WTC11 (cell line): ENCODE data around the gene DNAI7. TPM values are rescaled to one million over a fixed set of nuclear protein-coding genes. Genes with fewer than 3 reads are reported as not detected.

Source experiments
- ATAC-seq: fragments of 200-7000 bp; cut with Tn5 transposase; 2 replicates; pipeline ENCODE4 v1.10.0; 2021; ENCODE audit warnings: mild to moderate bottlenecking, moderate library complexity
- CTCF ChIA-PET: fragments of 300-600 bp; sonication (Branson Sonifier 250); formaldehyde crosslinking; loops from one replicate; lab custom pipeline; 2021; ENCODE audit warnings: antibody characterized with exemption; lab: Charles Lee
- POLR2A ChIA-PET: fragments of 350-600 bp; sonication (Branson Sonifier 250); formaldehyde crosslinking; loops from one replicate; lab custom pipeline; 2021; ENCODE audit warnings: antibody characterized with exemption; lab: Charles Lee
- DNase-seq: peaks from one replicate; pipeline ENCODE4 v3.0.0; 2021; ENCODE audit warnings: low spot score
- H3K27ac Mint-ChIP-seq: 2 replicates; pipeline ENCODE4 v1.8.0; 2021; ENCODE audit warnings: mixed read lengths
- H3K27me3 Mint-ChIP-seq: 2 replicates; pipeline ENCODE4 v1.8.0; 2021; ENCODE audit warnings: low read depth, mild to moderate bottlenecking, moderate library complexity, mixed read lengths
- H3K36me3 Mint-ChIP-seq: 2 replicates; pipeline ENCODE4 v1.8.0; 2021; ENCODE audit warnings: mixed read lengths
- H3K4me1 Mint-ChIP-seq: 2 replicates; pipeline ENCODE4 v1.8.0; 2022; ENCODE audit warnings: mixed read lengths
- H3K4me3 Mint-ChIP-seq: 2 replicates; pipeline ENCODE4 v1.8.0; 2021; ENCODE audit warnings: mild to moderate bottlenecking, moderate library complexity, mixed read lengths
- H3K9me3 Mint-ChIP-seq: 2 replicates; pipeline ENCODE4 v1.8.0; 2021; ENCODE audit warnings: mixed read lengths
- ATF2 ChIP-seq: sonication (generic); formaldehyde crosslinking; IDR thresholded peaks from 2 replicates; pipeline ENCODE4 v1.8.1; 2022; ENCODE audit warnings: low read depth, missing genetic modification reagents, borderline replicate concordance
- ATF3 ChIP-seq: sonication (generic); formaldehyde crosslinking; conservative IDR thresholded peaks from 2 replicates; pipeline ENCODE4 v1.8.1; 2022; ENCODE audit warnings: mild to moderate bottlenecking, missing genetic modification reagents
- CBFB ChIP-seq: sonication (generic); formaldehyde crosslinking; IDR thresholded peaks from 2 replicates; pipeline ENCODE4 v1.8.1; 2022; ENCODE audit warnings: mild to moderate bottlenecking, low read depth, missing genetic modification reagents
- FOXJ3 ChIP-seq: sonication (generic); formaldehyde crosslinking; IDR thresholded peaks from 2 replicates; pipeline ENCODE4 v1.9.0; 2021; ENCODE audit warnings: missing genetic modification reagents, mild to moderate bottlenecking, borderline replicate concordance
- GRHL2 ChIP-seq: fragments of 250-450 bp; sonication (Bioruptor Pico); IDR thresholded peaks from 2 replicates; pipeline ENCODE4 v1.8.0; 2022; ENCODE audit warnings: mild to moderate bottlenecking, moderate library complexity; ENCODE audit not compliant: insufficient replicate concordance, severe bottlenecking
- HMGXB4 ChIP-seq: sonication (generic); formaldehyde crosslinking; IDR thresholded peaks from 2 replicates; pipeline ENCODE4 v1.8.1; 2023; ENCODE audit warnings: mild to moderate bottlenecking, moderate library complexity, missing genetic modification reagents
- IRF1 ChIP-seq: sonication (generic); formaldehyde crosslinking; IDR thresholded peaks from 2 replicates; pipeline ENCODE4 v1.8.0; 2023; ENCODE audit warnings: missing genetic modification reagents
- NFE2L1 ChIP-seq: sonication (generic); formaldehyde crosslinking; IDR thresholded peaks from 2 replicates; pipeline ENCODE4 v1.8.1; 2023; ENCODE audit warnings: missing genetic modification reagents
- OVOL2 ChIP-seq: fragments of 250-450 bp; sonication (Bioruptor Pico); IDR thresholded peaks from 2 replicates; pipeline ENCODE4 v1.9.0; 2021; ENCODE audit warnings: mild to moderate bottlenecking, borderline replicate concordance
- ZNF423 ChIP-seq: fragments of 250-450 bp; sonication (Bioruptor Pico); IDR thresholded peaks from 2 replicates; pipeline ENCODE4 v2.1.2; 2022; ENCODE audit warnings: mild to moderate bottlenecking, moderate library complexity
- ZNF671 ChIP-seq: fragments of 250-450 bp; sonication (Bioruptor Pico); IDR thresholded peaks from 2 replicates; pipeline ENCODE4 v1.8.0; 2021; ENCODE audit warnings: mild to moderate bottlenecking
- total RNA-seq: library from RNA; stranded (reverse); gene quantifications from 3 replicates; pipeline ENCODE4 v1.2.3, GENCODE V29; 2021
- TF ChIP-seq, protein P1 (sequence below): sonication (generic); formaldehyde crosslinking; IDR thresholded peaks from 2 replicates; pipeline ENCODE4 v1.8.1; 2023; ENCODE audit warnings: mild to moderate bottlenecking, missing genetic modification reagents
- TF ChIP-seq, protein P2 (sequence below): sonication (generic); formaldehyde crosslinking; conservative IDR thresholded peaks from 2 replicates; pipeline ENCODE4 v1.8.1; 2023; ENCODE audit warnings: mild to moderate bottlenecking, low read depth, missing genetic modification reagents, moderate library complexity
- TF ChIP-seq, protein P3 (sequence below): sonication (generic); formaldehyde crosslinking; IDR thresholded peaks from 2 replicates; pipeline ENCODE4 v1.8.0; 2023; ENCODE audit warnings: missing genetic modification reagents, mild to moderate bottlenecking, borderline replicate concordance
- TF ChIP-seq, protein P4 (sequence below): sonication (generic); formaldehyde crosslinking; IDR thresholded peaks from 2 replicates; pipeline ENCODE4 v1.8.1; 2023; ENCODE audit warnings: mild to moderate bottlenecking, missing genetic modification reagents, moderate library complexity
- TF ChIP-seq, protein P5 (sequence below): sonication (generic); formaldehyde crosslinking; IDR thresholded peaks from 2 replicates; pipeline ENCODE4 v1.8.0; 2022; ENCODE audit warnings: missing genetic modification reagents

The DNAI7 gene
- total RNA-seq, 1 experiment from 2014 or later: not detected

DNA sequence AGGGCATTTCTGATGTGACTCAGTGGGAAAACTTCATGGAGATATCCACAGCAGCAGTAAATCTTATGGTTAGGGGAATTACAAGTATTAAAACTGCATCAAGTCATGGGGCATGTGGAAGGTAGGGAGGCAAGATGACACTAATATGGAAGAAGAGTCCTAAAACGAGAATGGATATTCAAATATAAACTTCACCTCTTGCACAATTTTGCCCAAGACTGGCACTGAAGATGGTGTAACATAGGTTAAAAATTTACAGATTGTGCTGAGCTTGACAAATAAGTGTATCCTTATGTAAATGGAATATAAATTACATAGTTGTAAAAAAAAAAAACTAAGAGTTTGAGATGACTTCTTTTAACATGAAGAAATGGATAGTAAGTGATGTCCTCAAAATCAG, 12.9 kb upstream of the DNAI7 start:
- H3K4me3 Mint-ChIP-seq: no peak overlapping the region
- TF ChIP-seq, protein P1, sequence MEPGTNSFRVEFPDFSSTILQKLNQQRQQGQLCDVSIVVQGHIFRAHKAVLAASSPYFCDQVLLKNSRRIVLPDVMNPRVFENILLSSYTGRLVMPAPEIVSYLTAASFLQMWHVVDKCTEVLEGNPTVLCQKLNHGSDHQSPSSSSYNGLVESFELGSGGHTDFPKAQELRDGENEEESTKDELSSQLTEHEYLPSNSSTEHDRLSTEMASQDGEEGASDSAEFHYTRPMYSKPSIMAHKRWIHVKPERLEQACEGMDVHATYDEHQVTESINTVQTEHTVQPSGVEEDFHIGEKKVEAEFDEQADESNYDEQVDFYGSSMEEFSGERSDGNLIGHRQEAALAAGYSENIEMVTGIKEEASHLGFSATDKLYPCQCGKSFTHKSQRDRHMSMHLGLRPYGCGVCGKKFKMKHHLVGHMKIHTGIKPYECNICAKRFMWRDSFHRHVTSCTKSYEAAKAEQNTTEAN (CRISPR knock-in tag): no peak
- no peak for TF ChIP-seq HMGXB4 (CRISPR knock-in tag)
- no peak for TF ChIP-seq ZNF423 (CRISPR knock-in tag)
- TF ChIP-seq, protein P2, sequence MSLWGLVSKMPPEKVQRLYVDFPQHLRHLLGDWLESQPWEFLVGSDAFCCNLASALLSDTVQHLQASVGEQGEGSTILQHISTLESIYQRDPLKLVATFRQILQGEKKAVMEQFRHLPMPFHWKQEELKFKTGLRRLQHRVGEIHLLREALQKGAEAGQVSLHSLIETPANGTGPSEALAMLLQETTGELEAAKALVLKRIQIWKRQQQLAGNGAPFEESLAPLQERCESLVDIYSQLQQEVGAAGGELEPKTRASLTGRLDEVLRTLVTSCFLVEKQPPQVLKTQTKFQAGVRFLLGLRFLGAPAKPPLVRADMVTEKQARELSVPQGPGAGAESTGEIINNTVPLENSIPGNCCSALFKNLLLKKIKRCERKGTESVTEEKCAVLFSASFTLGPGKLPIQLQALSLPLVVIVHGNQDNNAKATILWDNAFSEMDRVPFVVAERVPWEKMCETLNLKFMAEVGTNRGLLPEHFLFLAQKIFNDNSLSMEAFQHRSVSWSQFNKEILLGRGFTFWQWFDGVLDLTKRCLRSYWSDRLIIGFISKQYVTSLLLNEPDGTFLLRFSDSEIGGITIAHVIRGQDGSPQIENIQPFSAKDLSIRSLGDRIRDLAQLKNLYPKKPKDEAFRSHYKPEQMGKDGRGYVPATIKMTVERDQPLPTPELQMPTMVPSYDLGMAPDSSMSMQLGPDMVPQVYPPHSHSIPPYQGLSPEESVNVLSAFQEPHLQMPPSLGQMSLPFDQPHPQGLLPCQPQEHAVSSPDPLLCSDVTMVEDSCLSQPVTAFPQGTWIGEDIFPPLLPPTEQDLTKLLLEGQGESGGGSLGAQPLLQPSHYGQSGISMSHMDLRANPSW: no peak
- no peak for TF ChIP-seq CBFB (CRISPR knock-in tag)
- TF ChIP-seq ATF2 (CRISPR knock-in tag): no peak
- TF ChIP-seq, protein P3, sequence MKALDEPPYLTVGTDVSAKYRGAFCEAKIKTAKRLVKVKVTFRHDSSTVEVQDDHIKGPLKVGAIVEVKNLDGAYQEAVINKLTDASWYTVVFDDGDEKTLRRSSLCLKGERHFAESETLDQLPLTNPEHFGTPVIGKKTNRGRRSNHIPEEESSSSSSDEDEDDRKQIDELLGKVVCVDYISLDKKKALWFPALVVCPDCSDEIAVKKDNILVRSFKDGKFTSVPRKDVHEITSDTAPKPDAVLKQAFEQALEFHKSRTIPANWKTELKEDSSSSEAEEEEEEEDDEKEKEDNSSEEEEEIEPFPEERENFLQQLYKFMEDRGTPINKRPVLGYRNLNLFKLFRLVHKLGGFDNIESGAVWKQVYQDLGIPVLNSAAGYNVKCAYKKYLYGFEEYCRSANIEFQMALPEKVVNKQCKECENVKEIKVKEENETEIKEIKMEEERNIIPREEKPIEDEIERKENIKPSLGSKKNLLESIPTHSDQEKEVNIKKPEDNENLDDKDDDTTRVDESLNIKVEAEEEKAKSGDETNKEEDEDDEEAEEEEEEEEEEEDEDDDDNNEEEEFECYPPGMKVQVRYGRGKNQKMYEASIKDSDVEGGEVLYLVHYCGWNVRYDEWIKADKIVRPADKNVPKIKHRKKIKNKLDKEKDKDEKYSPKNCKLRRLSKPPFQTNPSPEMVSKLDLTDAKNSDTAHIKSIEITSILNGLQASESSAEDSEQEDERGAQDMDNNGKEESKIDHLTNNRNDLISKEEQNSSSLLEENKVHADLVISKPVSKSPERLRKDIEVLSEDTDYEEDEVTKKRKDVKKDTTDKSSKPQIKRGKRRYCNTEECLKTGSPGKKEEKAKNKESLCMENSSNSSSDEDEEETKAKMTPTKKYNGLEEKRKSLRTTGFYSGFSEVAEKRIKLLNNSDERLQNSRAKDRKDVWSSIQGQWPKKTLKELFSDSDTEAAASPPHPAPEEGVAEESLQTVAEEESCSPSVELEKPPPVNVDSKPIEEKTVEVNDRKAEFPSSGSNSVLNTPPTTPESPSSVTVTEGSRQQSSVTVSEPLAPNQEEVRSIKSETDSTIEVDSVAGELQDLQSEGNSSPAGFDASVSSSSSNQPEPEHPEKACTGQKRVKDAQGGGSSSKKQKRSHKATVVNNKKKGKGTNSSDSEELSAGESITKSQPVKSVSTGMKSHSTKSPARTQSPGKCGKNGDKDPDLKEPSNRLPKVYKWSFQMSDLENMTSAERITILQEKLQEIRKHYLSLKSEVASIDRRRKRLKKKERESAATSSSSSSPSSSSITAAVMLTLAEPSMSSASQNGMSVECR (CRISPR knock-in tag): no peak
- no peak for TF ChIP-seq IRF1 (CRISPR knock-in tag)
- TF ChIP-seq, protein P4, sequence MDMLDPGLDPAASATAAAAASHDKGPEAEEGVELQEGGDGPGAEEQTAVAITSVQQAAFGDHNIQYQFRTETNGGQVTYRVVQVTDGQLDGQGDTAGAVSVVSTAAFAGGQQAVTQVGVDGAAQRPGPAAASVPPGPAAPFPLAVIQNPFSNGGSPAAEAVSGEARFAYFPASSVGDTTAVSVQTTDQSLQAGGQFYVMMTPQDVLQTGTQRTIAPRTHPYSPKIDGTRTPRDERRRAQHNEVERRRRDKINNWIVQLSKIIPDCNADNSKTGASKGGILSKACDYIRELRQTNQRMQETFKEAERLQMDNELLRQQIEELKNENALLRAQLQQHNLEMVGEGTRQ (CRISPR knock-in tag): no peak
- TF ChIP-seq OVOL2 (CRISPR knock-in tag): no peak
- TF ChIP-seq, protein P5, sequence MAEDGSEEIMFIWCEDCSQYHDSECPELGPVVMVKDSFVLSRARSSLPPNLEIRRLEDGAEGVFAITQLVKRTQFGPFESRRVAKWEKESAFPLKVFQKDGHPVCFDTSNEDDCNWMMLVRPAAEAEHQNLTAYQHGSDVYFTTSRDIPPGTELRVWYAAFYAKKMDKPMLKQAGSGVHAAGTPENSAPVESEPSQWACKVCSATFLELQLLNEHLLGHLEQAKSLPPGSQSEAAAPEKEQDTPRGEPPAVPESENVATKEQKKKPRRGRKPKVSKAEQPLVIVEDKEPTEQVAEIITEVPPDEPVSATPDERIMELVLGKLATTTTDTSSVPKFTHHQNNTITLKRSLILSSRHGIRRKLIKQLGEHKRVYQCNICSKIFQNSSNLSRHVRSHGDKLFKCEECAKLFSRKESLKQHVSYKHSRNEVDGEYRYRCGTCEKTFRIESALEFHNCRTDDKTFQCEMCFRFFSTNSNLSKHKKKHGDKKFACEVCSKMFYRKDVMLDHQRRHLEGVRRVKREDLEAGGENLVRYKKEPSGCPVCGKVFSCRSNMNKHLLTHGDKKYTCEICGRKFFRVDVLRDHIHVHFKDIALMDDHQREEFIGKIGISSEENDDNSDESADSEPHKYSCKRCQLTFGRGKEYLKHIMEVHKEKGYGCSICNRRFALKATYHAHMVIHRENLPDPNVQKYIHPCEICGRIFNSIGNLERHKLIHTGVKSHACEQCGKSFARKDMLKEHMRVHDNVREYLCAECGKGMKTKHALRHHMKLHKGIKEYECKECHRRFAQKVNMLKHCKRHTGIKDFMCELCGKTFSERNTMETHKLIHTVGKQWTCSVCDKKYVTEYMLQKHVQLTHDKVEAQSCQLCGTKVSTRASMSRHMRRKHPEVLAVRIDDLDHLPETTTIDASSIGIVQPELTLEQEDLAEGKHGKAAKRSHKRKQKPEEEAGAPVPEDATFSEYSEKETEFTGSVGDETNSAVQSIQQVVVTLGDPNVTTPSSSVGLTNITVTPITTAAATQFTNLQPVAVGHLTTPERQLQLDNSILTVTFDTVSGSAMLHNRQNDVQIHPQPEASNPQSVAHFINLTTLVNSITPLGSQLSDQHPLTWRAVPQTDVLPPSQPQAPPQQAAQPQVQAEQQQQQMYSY (CRISPR knock-in tag): no peak
- no peak for TF ChIP-seq NFE2L1
- TF ChIP-seq GRHL2: no peak
- TF ChIP-seq ZNF671: no peak
- no peak for TF ChIP-seq ATF3 (CRISPR knock-in tag)
- no peak for TF ChIP-seq FOXJ3
- no peaks in the 10 kb centered on the region for H3K27me3 Mint-ChIP-seq
- ChIA-PET CTCF (interaction anchor here (1.9 kb wide), 1 partner anchor 180 kb away, joined by 5 read pairs; no protein-coding TSS in a partner anchor), POLR2A (interaction anchor here (1.4 kb wide), 1 partner anchor 13 kb away, joined by 5 read pairs; the partner anchor contains the start of genes DNAI7 and ETFRF1)
- peaks cover 17% of the 10 kb centered on the region for H3K36me3 Mint-ChIP-seq
- ATAC-seq (no peak), DNase-seq (no peak)
- H3K9me3 Mint-ChIP-seq: no peaks in the 10 kb centered on the region
- H3K4me1 Mint-ChIP-seq: no peaks in the 10 kb centered on the region
- H3K27ac Mint-ChIP-seq: no peak overlapping the region
